Medulla oblongata (tissue), 1 donor: ENCODE measurements around the gene PIK3R6.

Experiments used
- DNase-seq: peaks from one replicate; pipeline ENCODE4 v3.0.0-alpha.2; 2015; ENCODE audit errors: extremely low spot score

The PIK3R6 gene

DNA sequence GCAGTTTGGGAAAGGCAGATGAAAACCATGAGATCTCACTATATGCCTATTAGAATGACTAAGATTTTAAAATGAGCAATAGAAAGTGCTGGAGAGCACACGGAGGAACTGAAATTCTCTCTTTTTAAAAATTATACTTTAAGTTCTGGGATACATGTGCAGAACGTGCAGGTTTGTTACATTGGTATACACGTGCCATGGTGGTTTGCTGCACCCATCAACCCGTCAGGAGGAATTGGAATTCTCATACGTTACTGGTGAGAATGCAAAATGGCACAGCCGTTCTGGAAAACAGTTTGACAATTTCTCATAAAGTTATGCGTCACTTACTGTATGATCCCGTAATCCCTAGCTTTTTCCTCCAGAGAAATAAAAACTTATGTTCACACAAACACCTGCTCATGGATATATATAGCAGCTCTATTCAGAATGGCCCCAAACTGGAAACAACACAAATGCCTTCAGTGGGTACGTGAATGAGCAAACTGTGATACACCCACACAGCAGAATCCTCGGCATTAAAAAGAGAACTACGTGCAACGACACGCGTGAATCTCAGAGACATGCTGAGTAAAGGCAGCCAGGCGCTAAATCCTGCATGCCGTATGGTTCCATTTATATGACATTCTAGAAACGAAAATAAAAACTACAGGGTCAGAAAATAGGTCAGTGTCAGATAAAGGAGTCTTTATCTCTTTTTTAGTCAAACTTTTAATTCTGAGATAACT is 11.8 kb downstream of the PIK3R6 start:
- no peak for DNase-seq

DNA sequence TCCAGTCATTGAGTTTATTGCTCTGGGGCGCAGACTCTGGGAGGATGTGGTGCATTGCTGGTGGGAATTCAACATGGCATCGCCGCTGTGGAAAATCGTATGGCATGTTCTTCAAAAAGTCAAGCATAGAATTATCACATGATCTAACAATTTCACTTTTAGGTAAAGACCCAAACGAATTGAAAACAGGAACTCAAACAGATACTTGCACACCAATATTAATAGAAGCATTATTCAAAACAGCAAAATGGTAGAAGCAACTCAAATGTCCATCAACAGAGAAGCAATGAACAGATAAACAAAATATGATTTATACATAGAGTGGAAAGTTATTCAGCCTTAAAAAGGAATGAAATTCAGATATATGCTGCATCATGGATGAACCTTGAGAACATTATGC is 15.9 kb downstream of the PIK3R6 start:
- DNase-seq = no peak

- DNase-seq = no peak
Measured at GRCh38 chr17:8849311-8850041, 18.0 kb downstream of the PIK3R6 start.

- no peak for DNase-seq
Measured at GRCh38 chr17:8847891-8848290, 19.6 kb downstream of the PIK3R6 start.

- peak; percentile 28 for DNase-seq
Measured at GRCh38 chr17:8846768-8847211, 20.7 kb downstream of the PIK3R6 start.

- no peak for DNase-seq
Measured at GRCh38 chr17:8844229-8845218, 22.9 kb downstream of the PIK3R6 start.

GRCh38 chr17:8843344-8843743 is 24.1 kb downstream of the PIK3R6 start:
- no peak for DNase-seq

DNA sequence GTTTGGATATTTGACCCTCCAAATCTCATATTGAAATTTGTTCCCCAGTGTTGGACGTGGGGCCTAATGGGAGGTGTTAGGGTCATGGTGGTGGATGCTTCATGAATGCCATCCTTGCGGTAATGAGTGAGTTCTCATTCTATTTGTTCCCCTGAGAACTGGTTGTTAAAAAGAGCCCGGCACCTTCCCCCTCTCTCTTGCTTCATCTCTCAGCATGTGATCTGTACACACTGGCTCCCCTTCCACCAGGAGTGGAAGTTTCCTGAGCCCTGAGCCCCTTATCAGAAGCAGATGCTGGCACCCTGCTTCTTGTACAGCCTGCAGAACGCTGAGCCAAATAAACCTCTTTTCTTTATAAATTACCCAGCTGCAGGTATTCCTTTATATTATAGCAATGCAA is 25.6 kb downstream of the PIK3R6 start:
- DNase-seq = no peak

- DNase-seq = no peak
Measured at GRCh38 chr17:8839410-8839935, 28.0 kb downstream of the PIK3R6 start.

DNA sequence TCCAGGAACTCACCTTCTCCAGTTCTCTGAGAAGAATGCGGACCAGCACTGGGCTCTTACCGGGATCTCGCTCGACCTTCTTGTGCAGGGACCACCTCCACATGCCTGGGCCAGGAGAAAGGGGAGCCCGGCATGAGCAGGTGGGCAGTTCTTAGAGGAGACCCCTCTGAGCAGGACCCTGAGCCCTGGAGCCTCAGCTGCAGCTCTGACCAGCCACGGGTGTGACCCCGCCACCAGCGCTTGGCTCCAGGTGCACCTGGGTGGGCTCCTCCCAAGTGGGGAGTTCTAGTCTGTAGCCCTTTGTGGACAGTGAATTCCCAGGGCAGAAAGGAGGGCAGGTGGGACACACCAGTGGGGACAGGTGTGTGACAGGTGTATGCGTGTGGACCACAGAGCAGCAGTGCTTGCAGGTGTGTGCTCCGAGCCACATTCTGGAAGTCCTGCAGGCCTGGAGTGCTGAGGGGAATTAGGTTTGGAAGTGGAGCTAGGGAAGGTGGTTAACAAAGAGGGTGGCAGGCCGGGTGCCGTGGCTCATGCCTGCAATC is 28.9 kb downstream of the PIK3R6 start:
- no peak for DNase-seq

GRCh38 chr17:8837563-8838075 is 29.9 kb downstream of the PIK3R6 start:
- no peak for DNase-seq

- DNase-seq = no peak
Measured at GRCh38 chr17:8836821-8837562, 30.5 kb downstream of the PIK3R6 start.

- no peak for DNase-seq
Measured at GRCh38 chr17:8835631-8836364, 31.7 kb downstream of the PIK3R6 start.

DNA sequence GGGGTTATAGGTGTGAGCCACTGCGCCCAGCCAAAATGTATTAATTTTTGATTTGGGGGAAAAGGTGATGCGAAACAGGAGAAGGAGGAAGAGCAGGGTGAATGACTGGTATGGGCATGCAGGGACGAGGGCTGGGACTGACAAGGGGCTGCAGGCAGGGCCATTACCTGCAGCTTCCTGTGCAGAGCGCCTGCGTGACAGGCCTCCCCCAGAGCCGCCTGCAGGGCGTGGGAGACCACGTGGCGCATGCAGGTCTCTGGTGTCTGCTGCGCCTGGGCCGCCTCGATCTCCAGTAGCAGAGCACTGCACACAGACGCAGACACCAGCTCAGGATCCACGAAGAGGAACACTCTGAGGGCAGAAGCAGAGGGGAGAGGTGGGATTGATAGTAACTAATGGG is 32.4 kb downstream of the PIK3R6 start:
- DNase-seq = no peak

DNA sequence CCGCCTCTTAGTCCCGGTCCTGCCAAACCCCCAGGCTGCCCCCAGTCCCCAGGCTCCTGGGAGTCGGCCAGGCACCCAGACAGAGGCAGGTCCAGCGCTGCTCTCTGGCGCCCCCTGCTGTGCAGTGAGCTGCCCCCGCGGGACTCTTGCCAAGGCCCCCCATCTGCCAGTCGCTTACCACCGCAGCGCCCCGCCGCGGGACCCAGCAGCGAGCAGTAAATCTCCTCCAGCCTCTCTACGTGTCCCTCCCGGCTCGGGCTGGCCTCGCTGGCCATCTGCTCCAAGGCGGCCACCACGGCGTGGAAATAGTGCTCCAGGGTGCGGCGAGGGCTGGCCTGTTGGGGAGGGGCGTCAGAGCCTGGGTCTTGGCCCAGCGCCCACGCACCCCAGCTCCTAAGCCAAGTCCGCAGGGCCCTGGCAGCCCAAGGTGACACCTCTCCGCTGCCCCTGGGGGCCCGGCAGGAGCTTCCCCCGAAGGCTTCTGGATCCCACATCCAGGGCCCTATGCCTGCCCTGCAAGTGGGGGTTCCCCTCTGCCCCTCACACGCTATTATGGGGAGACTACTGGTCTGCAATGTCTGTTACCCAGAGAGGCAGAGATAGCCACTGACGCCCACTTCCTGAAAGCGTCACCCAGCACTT is 34.6 kb downstream of the PIK3R6 start:
- no peak for DNase-seq

GRCh38 chr17:8831234-8831849 is 36.1 kb downstream of the PIK3R6 start:
- no peak for DNase-seq

DNA sequence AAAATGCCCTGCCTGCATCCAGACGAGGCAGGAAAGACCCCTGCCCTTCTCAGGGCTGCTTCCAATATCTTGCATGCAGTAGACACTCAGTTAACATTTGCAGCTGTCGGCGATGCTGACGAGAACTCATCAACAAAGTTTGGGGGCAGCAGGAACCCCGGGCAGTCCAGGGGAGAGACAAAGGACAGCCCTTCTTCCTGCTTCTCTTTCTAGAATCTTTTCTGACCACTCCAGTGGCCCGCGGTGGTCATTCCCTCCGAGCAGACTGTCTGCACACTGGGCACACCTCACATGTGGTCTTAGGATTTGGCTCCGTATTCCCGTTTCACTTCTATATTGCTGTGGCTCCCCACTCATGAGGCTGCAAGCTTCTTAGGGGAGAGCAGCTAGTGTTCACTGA is 37.3 kb downstream of the PIK3R6 start:
- no peak for DNase-seq

- DNase-seq = no peak
Measured at GRCh38 chr17:8829036-8829941, 38.2 kb downstream of the PIK3R6 start.
